GM18499 (cell line): Measurements from ENCODE around the gene OR1Q1.
"Not testable (repeated sequence)": the region's sequence is repeated elsewhere in the genome, so short reads cannot be mapped to it uniquely, and the experiment has no call there.

Experiments used
- ATAC-seq: cut with Tn5 transposase; IDR thresholded peaks from one replicate; pipeline ENCODE4 v1.9.1; 2021; ENCODE audit warnings: moderate number of reproducible peaks; ENCODE audit not compliant: insufficient read depth, unreplicated experiment

OR1Q1 gene, protein sequence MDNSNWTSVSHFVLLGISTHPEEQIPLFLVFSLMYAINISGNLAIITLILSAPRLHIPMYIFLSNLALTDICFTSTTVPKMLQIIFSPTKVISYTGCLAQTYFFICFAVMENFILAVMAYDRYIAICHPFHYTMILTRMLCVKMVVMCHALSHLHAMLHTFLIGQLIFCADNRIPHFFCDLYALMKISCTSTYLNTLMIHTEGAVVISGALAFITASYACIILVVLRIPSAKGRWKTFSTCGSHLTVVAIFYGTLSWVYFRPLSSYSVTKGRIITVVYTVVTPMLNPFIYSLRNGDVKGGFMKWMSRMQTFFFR

DNA sequence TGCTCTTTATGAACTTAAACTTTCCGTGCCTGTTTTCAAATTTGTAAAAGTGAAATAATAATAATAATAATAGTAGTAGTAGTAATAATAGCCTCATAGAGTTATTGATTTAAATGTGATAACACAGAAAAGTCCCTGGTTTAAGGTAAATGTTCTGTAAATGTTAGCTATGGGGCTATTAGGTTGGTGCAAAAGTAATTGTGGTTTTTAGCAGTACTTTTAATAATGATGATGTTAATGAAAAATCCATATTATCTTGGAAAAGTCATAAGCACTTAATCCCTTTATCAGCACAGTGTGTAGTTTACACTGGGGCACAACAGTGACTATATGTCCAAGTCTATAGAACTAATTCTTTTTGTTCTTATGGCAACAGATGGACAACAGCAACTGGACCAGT is at the start of gene OR1Q1:
TSS of gene OR1Q1 (plus strand) at position 377 of the 400 bp plus-strand sequence. CDS start at position 377, 0 bp downstream.
- ATAC-seq = no peak

DNA sequence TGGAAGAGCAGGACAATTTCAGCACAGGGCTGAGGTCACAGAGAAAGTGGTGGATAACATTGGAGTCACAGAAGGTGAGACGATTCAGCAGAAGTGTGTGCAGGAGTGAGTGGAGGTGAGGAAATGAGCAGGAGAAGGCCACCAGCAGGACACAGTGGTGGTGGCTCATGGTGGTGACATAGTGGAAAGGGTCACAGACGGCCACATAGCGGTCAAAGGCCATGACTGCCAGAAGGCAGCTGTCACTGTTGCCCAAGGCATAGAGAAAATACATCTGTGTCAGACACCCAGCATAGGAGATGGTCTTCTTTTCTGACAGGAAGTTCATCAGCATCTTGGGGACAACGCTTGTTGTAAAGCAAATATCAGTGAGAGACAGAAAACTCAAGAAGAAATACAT is 46.6 kb upstream of the OR1Q1 start:
- ATAC-seq = no peak

DNA sequence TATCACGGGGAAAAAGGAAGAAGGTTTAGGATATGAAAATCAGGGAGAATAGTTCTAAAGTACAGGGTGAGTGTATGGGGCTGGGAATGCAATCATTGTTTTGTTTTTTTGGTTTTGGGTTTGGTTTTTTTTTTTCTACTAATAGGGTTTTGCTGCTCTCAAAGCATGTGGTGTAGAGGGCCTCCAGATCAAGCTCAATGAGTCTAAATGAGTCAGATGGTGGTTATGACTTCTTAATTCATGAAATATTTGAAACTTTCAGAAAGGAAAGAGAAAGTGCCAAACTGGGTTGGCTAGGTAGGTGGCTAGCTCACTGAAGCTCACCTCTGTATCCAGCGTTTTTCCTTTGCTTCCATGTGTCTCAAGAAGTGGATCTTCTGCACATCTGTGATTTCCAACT is 42.1 kb upstream of the OR1Q1 start:
- no peak for ATAC-seq

DNA sequence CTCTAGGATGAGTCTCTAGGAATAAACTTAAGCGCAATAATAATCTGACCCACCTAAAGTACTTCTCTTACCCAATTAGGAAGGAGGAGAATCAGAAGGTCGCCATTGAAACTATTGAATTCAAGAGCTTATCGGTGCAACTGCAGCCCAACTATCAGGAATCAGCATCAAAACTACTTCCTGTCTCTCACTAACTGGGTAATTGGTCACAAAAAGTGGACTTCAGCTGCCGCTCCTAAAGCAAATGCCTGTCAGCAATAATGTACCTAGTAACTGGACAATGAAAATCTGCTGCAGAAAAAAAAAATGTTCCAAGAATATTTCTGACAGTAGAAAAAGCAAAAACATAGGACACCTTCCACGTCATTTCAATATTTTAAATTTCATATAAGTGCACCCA is 34.7 kb upstream of the OR1Q1 start:
- ATAC-seq = no peak

DNA sequence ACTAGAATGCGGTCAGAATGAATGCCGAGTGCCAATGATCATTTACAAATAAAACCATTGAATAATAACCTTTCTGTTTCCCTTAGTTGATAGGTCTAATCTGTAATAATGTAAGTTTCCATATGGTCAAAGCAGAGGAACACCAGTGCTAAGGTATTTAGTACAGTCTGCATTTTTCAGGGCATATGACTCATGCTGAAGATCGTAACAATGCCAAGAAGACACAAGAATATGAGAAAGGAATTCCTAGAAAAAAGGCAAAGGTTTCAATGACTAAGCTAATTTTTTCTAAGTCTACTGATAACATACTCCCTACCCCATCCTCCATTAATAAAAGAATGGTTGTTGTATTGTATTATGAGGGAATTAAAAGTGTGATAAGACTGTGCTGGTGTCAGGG is 34.2 kb upstream of the OR1Q1 start:
- ATAC-seq = no peak

DNA sequence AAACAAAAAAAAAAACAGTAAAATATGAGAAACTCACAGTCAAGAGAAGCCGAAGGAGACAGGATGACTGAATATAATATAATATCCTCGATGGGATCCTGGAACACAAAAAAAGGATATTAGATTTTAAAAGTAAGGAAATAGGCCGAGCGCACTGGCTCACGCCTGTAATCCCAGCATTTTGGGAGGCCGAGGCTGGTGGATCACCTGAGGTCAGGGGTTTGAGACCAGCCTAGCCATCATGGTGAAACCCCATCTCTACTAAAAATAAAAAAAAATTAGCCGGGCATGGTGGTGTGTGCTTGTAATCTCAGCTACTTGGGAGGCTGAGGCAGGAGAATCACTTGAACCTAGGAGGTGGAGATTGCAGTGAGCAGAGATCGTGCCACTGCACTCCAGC is 31.3 kb upstream of the OR1Q1 start, which contains the start of gene OR1L8:
TSS of gene OR1L8 (minus strand) at position 101 of the 400 bp plus-strand sequence. CDS start 14,907 bp downstream, outside the sequence.
- not testable (repeated sequence) for ATAC-seq

DNA sequence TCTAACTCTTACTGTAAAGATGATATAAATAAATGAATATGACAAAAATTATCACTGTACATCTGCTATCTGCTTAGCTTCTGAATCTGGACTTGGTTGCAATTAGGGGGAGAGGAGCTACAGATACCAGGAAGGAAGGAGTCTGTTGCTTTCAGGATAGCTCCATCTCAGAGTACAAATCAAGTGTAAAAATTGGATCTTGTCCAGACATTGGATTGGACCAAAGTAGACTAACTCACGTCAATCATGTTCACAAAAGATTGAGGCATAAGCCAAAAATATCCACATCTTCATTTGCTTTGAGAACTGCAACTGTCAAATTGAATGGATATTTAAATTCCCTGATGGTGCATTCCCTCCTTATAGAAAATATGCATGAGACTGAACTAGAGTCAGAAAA is 8.8 kb upstream of the OR1Q1 start:
- no peak for ATAC-seq

DNA sequence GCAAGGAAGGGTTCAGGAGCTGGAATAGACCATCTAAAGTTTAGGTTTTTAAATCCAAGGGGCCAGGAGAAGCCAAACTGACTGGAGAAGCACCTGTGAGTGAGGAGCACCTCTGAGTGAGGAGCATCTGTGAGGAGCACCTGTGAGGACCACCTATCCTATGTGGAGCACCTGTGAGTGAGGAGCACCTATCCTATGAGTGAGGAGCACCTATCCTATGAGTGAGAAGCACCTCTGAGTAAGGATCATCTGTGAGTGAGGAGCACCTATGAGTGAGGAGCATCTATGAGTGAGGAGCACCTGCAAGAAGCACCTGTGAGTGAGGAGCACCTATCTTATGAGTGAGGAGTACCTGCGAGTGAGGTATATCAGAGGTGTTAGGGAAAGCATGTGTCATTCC is 8.0 kb upstream of the OR1Q1 start:
- ATAC-seq = no peak

DNA sequence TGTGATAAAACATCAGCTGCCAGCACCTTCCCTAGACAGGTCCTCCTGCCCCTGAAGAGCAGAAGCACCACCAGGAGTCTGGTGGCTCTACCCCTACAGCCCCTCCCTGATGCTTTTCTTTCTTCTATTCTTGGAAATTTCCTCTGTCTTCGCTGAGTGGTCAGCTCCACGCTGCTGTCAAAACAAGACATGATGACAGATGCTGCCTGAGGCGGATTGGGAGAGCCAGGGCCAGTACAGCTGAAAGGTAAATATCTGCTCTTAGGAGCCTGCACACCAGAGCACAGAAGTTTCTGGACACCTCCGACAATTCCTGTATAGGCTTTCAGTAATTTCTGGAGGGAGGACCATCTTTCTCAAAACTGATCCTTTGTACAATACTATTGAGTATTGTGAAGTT is 4.7 kb upstream of the OR1Q1 start:
- no peak for ATAC-seq

DNA sequence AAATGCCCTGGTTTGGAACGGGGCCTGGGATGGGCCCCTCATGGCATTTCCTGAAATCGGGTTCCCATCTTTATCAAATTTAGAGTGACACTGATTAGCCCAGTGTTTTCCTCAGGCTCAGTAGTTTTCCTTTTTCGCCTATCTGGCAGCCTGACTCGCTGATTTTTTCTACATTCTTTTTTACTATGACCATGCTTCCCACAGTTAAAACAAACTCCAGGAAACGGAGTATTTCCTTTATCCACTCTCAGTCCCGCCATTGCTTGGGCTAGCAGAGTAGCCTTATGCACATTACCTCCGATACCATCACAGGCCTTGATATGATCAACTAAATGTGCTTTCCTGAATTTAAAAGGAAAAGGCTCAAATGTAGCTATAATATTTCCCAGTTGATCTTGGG is 5.5 kb downstream of the OR1Q1 start:
- no peak for ATAC-seq

DNA sequence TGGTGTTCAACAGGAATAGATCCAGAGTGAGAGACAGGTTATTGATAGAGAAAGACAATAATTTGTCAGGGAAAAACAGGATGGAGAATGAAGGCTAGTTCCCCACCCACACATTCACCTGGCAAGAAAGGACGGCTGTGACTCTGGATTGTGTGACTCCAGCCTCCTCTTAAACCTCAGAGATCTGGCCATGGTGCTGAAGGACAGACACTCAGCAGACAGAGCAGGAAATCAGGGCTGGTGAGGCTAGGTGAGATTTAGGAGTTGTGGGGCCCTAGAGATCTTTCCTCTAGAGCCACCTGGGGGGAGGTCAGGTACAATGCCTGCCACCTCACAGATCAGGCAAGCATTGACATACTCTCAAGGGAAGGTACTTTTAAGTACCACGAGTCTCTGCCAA is 27.7 kb downstream of the OR1Q1 start:
- no peak for ATAC-seq

DNA sequence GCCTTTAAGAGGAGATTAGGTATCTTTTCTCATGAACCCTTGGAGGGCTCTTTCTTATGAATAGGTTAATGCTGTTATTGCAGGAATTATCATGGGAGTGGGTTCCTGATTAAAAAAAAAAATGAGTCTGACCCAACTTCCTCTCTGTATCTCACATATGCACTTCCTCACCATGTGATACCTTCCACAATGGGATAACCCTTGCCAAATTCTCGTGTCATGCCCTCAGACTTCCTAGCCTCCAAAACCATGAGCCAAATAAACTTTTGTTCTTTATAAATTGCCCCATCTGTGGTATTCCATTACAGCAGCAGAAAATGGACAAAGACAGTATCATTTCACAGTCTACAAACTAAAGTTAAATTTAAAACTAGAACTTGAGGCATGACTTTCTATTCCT is 41.8 kb downstream of the OR1Q1 start:
- no peak for ATAC-seq

DNA sequence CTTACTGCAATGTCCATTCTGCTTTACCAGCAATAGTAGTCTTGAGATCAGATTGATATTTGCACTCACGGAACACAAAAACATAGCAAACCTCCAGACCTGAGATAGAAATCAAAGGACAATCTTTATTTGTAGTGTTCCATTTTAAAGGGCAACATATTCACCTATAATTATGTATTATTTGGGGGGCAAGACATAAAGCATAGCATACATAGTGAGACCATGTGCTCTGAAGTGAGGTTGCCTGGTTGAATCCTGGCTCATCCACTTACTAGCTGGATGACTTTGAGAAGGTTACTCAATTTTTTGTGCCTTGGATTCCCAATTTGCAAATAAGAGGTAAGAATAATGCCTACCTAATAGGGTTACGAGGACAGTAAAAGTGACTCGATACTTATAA is 43.0 kb downstream of the OR1Q1 start, which contains the start of gene OR1B1:
TSS of gene OR1B1 (minus strand) at position 101 of the 400 bp plus-strand sequence.
- ATAC-seq = no peak

DNA sequence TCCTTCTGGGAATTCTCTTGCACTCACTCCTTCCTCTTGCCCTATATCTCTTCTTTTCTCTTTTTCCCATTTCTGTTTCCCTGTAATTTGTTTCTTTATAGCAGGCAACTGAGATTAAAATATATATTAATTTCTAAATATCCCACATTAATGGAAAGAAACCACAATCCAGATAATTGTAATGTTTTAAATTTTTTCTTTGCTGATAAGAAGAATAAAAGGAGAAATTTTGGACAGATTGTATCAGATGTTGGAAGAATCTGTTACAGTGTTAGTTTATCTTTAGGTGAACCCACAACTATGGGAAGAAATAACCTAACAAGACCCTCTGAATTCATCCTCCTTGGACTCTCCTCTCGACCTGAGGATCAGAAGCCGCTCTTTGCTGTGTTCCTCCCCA is 46.9 kb downstream of the OR1Q1 start, which contains the start of gene OR1L1:
TSS of gene OR1L1 (plus strand) at position 301 of the 400 bp plus-strand sequence. CDS start at position 301, 0 bp downstream.
- no peak for ATAC-seq
